GM13976 (cell line): ENCODE measurements around the gene TM9SF3.
A peak's percentile ranks its signal among the peaks of the same experiment; 100 is the strongest.
"Not testable (repeated sequence)": the region's sequence is repeated elsewhere in the genome, so short reads cannot be mapped to it uniquely, and the experiment has no call there.

Experiments
- DNase-seq: peaks from one replicate; pipeline ENCODE4 v3.0.0; 2012; ENCODE audit warnings: low spot score
- in situ Hi-C: fragments of 300-500 bp; cut with MboI; formaldehyde crosslinking; loops from one replicate; pipeline ENCODE4 v1.12.0; 2022; ENCODE audit warnings: low sequenced_read_pairs, mixed read lengths, inconsistent platforms; ENCODE audit not compliant: unreplicated experiment
- TF ChIP-seq, protein P1 (sequence below): IDR thresholded peaks from 2 replicates; pipeline ENCODE4 v1.5.1; 2012; ENCODE audit warnings: borderline replicate concordance, mild to moderate bottlenecking; ENCODE audit not compliant: insufficient read depth; ENCODE audit errors: extremely low read depth, missing control alignments, control extremely low read depth

TM9SF3 gene

DNA sequence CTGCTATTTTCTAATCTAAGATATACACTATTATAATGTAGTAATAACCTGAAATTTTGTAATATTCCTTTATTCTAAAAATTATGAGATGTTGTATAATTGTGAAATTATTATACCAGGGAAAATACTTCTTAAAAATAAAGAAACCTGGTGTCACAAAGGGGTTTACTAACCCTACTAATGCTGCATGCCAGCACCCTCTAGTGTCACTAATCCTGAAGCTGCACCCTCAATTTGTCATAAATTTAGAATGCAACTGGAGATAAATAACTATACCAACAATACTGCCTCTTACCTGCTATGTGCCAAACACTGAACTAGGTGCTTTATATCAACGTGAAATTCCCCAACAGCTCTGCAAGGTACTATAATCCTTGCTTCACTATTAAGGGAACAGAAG, 30.8 kb downstream of the TM9SF3 start:
- DNase-seq, result no peak
- in situ Hi-C loops, result no loop called here

DNA sequence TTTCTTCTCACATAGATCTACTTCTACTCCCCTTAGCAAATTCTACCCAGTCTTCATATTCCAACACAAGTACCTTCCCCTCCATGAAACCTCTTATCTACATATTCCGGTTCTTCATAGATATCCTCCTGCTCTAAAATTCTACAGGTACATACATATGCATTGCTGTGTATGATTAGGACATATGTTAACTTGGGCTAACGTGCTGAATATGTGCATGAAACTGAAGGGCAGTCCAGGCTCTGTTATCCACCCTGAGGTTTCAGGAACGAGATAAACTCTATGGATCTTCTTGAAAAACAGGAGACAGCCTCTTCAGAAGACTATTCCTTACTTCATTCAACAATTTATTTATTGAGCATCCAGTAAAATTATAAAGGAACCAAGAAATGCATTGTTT, 31.5 kb downstream of the TM9SF3 start:
- in situ Hi-C loops, result no loop called here
- TF ChIP-seq, protein P1, sequence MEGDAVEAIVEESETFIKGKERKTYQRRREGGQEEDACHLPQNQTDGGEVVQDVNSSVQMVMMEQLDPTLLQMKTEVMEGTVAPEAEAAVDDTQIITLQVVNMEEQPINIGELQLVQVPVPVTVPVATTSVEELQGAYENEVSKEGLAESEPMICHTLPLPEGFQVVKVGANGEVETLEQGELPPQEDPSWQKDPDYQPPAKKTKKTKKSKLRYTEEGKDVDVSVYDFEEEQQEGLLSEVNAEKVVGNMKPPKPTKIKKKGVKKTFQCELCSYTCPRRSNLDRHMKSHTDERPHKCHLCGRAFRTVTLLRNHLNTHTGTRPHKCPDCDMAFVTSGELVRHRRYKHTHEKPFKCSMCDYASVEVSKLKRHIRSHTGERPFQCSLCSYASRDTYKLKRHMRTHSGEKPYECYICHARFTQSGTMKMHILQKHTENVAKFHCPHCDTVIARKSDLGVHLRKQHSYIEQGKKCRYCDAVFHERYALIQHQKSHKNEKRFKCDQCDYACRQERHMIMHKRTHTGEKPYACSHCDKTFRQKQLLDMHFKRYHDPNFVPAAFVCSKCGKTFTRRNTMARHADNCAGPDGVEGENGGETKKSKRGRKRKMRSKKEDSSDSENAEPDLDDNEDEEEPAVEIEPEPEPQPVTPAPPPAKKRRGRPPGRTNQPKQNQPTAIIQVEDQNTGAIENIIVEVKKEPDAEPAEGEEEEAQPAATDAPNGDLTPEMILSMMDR, result no peak
- DNase-seq, result no peak

More for the DNA sequence above, 30.8 kb downstream of the TM9SF3 start:
- TF ChIP-seq, protein P1, result peak; percentile 19

DNA sequence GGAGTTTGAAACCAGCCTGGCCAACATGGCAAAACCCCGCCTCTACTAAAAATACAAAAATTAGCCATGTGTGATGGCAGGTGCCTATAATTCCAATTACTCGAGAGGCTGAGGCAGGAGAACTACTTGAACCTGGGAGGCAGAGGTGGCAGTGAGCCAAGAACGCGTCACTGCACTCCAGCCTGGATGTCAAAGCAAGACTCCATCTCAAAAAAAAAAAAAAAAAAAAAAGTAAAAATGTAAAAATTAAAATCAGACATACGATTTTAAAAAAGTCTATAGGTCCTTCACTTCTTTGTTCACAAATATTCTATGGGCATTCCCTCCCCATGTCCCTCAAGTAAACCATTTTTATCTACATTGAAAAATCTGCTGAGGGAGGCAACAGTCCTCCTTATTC, 38.2 kb downstream of the TM9SF3 start:
- no peak for DNase-seq
- TF ChIP-seq, protein P1, result no peak
- in situ Hi-C loops, result no loop called here

DNA sequence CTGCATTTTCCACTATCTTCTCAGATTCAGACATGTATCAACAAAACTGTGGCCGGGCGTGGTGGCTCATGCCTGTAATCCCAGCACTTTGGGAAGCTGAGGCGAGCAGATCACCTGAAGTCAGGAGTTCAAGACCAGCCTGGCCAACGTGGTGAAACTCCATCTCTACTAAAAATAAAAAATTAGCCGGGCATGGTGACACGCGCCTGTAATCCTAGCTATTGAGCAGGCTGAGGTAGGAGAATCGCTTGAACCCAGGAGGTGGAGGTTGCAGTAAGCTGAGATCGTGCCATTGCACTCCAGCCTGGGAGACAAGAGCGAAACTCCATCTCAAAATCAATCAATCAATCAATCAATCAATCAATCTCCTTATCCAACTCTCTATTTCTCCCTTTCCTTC, 41.3 kb downstream of the TM9SF3 start:
- DNase-seq, in situ Hi-C loops: not testable (repeated sequence)

DNA sequence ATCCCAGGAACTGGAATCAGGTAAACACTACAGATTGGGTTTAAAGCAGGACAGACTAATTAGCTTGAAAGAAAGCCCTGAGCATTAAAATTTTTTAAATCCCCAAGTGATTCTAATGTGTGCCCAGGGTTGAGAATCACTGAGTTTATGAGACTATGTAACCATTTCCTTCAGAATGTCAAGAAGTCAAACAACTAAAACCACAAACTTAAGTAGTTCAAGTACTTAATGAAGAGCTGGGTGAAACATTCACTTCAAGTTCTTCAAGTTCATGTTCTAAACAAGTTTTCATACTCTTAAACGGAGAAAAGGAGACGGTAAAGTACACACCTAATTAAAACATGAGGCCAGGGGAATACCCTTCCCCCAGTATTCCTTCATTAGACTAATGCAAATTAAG, 44.9 kb downstream of the TM9SF3 start:
- in situ Hi-C loops, result no loop called here
- no peak for DNase-seq
- TF ChIP-seq, protein P1, result no peak

DNA sequence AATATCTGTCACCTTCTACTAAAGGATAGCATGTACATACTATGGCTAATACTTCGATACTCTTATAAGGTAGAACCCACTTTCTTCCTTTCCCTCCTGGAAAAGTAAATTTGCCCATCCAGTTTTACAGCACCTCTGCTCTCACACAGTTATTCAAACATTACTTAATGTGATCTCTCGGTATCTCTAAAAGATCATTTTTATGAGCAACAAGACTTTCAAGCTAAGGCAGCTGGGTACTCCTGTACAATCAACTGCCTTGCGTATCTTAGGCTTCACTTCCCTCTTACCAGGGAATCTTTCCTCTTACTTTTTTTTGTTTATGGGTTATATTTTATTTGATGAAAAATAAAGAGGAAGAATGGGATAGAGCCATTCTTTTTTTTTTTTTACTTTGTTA, 46.6 kb downstream of the TM9SF3 start:
- in situ Hi-C loops, result no loop called here
- TF ChIP-seq, protein P1, result no peak

DNA sequence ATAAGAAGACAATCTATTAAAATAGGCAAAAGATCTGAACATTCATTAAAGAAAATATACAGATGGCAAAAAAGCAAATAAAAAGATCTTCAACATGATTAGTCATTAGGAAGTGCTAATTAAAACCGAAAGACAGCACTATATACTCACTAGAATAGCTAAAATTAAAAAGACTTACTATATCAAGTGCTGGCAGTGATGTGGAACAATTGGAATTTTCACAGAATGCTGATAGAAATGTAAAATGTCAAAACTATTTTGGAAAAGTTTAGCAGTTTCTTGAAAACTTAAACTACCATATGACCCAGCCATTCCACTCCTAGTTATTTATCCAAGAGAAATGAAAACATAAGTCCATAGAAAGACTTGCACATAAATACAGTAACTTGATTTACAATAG, 48.1 kb downstream of the TM9SF3 start:
- TF ChIP-seq, protein P1, result no peak
- in situ Hi-C loops, result no loop called here
- no peak for DNase-seq

More for the DNA sequence above, 46.6 kb downstream of the TM9SF3 start:
- no peak for DNase-seq
